Colonic mucosa (tissue), 4 donors: ENCODE results near the gene NMNAT1. TPM values are rescaled to one million over a fixed set of nuclear protein-coding genes. Genes with fewer than 3 reads are reported as not detected.

Source experiments
- DNase-seq: peaks from one replicate; pipeline ENCODE4 v3.0.0-alpha.2; 2020
- H3K27ac ChIP-seq: fragments of 200-600 bp; one replicate; pipeline ENCODE4 v1.8.0; 2021
- H3K27me3 ChIP-seq: fragments of 200-600 bp; one replicate; pipeline ENCODE4 v1.8.0; 2021
- H3K36me3 ChIP-seq: fragments of 200-600 bp; one replicate; pipeline ENCODE4 v1.8.0; 2021
- H3K4me1 ChIP-seq: fragments of 200-600 bp; one replicate; pipeline ENCODE4 v1.8.0; 2021; ENCODE audit warnings: mild to moderate bottlenecking
- H3K4me3 ChIP-seq: fragments of 200-600 bp; one replicate; pipeline ENCODE4 v1.8.0; 2021
- H3K9ac ChIP-seq, 2 donors: one replicate each; pipeline ENCODE4 v1.7.0; 2013; ENCODE audit warnings: control low read depth in 2 of 2, low read depth in 2 of 2, low read length in 2 of 2
- H3K9me3 ChIP-seq: fragments of 200-600 bp; one replicate; pipeline ENCODE4 v1.8.0; 2021
- CTCF ChIP-seq: fragments of 200-600 bp; IDR thresholded peaks from one replicate; pipeline ENCODE4 v1.8.0; 2022; ENCODE audit warnings: antibody characterized with exemption, mild to moderate bottlenecking
- intact Hi-C: fragments of 100-400 bp; cut with DNase I; formaldehyde crosslinking; loops from one replicate; pipeline ENCODE4 v1.14.1; 2022
- total RNA-seq, 2 donors: library from RNA; stranded (reverse); fragmentation: NEBNext Ultra II Directional in 1 of 2; extraction: Animal tissue kit (Norgen Biotek cat#: 25700) in 1 of 2; gene quantifications; one replicate each; pipeline ENCODE4 v1.2.1, GENCODE V29; 2021
- donor health status: healthy.
- donor health status: DM: no; HTN: no; CAD: no.
- donor health status: DM: no; HTN: no; CAD: no.

The NMNAT1 gene
- total RNA-seq, 2 donors from 2014 or later = 18.8 to 25.4 TPM

GRCh38 chr1:9907441-9907840, 35.8 kb upstream of the NMNAT1 start:
- Histone ChIP-seq H3K36me3 (no peaks in the 10 kb centered on the region), H3K9ac (no peak overlapping the region), H3K27ac (no peak overlapping the region), H3K4me1 (peaks cover 4% of the 10 kb centered on the region), H3K27me3 (no peaks in the 10 kb centered on the region), H3K4me3 (no peak overlapping the region), H3K9me3 (no peaks in the 10 kb centered on the region)
- DNase-seq = no peak
- no peak for TF ChIP-seq CTCF
- intact Hi-C loops = no loop called here

GRCh38 chr1:9908871-9909233, 34.4 kb upstream of the NMNAT1 start:
- no peak for TF ChIP-seq CTCF
- Histone ChIP-seq H3K4me1 (peaks cover 4% of the 10 kb centered on the region), H3K9ac (peak overlapping the region; percentile 86 to 97), H3K36me3 (no peaks in the 10 kb centered on the region), H3K27ac (peak overlapping the region; percentile 41), H3K27me3 (no peaks in the 10 kb centered on the region), H3K9me3 (no peaks in the 10 kb centered on the region), H3K4me3 (peak overlapping the region; percentile 72)
- DNase-seq = no peak
- intact Hi-C loops = no loop called here

- Histone ChIP-seq H3K27me3 (no peaks in the 10 kb centered on the region), H3K4me3 (peak overlapping the region; percentile 72)
- DNase-seq = peak; percentile 52
These were observed 33.8 kb upstream of the NMNAT1 start for GRCh38 chr1:9909234-9910046.

GRCh38 chr1:9910076-9910422, 33.2 kb upstream of the NMNAT1 start, which contains the start of gene CTNNBIP1:
CTNNBIP1 (minus strand) TSS chr1:9910269; CDS start chr1:9872064, 38,205 bp downstream.
- DNase-seq = no peak
- H3K36me3 ChIP-seq = no peaks in the 10 kb centered on the region
- peak within 1 kb of the TSS; percentile 89 for H3K27ac ChIP-seq
- no peaks in the 10 kb centered on the region for H3K27me3 ChIP-seq
- H3K9ac ChIP-seq = peak within 1 kb of the TSS; percentile 86 to 97
- H3K4me3 ChIP-seq = peak within 1 kb of the TSS; percentile 72
- intact Hi-C loops = loop anchor here (5.0 kb wide), 1 partner anchor 33 kb away; no protein-coding TSS in a partner anchor
- no peak for TF ChIP-seq CTCF
- H3K9me3 ChIP-seq = no peaks in the 10 kb centered on the region
- peaks cover 4% of the 10 kb centered on the region for H3K4me1 ChIP-seq

More at GRCh38 chr1:9909234-9910046, 33.8 kb upstream of the NMNAT1 start:
- H3K4me1 ChIP-seq = peaks cover 4% of the 10 kb centered on the region
- intact Hi-C loops = loop anchor here (5.0 kb wide), 1 partner anchor 32 kb away; no protein-coding TSS in a partner anchor
- no peaks in the 10 kb centered on the region for H3K36me3 ChIP-seq
- peak overlapping the region; percentile 86 to 97 for H3K9ac ChIP-seq
- H3K9me3 ChIP-seq = no peaks in the 10 kb centered on the region
- H3K27ac ChIP-seq = peak overlapping the region; percentile 41
- no peak for TF ChIP-seq CTCF

GRCh38 chr1:9910423-9911178, 32.7 kb upstream of the NMNAT1 start:
- Histone ChIP-seq H3K4me1 (peaks cover 4% of the 10 kb centered on the region), H3K27ac (peak overlapping the region; percentile 89), H3K9me3 (no peaks in the 10 kb centered on the region), H3K27me3 (no peaks in the 10 kb centered on the region), H3K4me3 (peak overlapping the region; percentile 51), H3K36me3 (no peaks in the 10 kb centered on the region), H3K9ac (peak overlapping the region; percentile 53 to 68)
- TF ChIP-seq CTCF = no peak
- intact Hi-C loops = loop anchor here (5.0 kb wide), 1 partner anchor 33 kb away; no protein-coding TSS in a partner anchor
- peak; percentile 100 for DNase-seq
